Stimulated activated CD8-positive, alpha-beta memory T cell treated with anti-CD3 and anti-CD28 coated beads, Interleukin-12 subunit alpha, Interleukin-12 subunit beta, amount 100 ng/mL, for 24 hours (primary cell): ENCODE results near the gene DBF4.

Experiments
- DNase-seq: peaks from one replicate; pipeline ENCODE4 v3.0.0-alpha.2; 2020; ENCODE audit errors: extremely low read depth

The DBF4 gene

DNA sequence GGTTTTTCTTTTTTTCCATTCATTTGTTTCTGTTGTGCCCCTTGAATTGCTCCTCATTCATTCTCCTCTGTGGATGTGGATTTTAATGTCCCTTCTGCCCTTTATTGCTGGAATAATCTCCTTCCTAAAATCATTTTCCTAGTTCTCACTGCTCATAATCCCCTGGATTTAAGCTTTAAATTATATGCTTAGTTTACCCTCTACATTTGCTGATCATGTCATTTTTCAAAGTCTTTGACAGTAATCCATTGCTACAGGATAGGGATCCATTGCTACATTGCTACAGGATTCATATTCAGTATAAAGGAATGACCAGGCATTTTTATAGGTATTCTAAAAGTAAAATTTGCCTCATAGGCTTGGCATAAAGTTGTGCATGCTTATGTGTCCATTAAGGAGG is 72.1 kb downstream of the DBF4 start:
- DNase-seq = no peak
